Measurements from ENCODE around the gene PCID2.

Gene PCID2

GRCh38 chr13:113186061-113186900, 22.2 kb downstream of the PCID2 start:
- no peaks in the 10 kb centered on the region for H3K9me3 ChIP-seq
- intact Hi-C loops (cut with DNase I; ENCODE audit: low total_unique reads) = no loop called here

DNA sequence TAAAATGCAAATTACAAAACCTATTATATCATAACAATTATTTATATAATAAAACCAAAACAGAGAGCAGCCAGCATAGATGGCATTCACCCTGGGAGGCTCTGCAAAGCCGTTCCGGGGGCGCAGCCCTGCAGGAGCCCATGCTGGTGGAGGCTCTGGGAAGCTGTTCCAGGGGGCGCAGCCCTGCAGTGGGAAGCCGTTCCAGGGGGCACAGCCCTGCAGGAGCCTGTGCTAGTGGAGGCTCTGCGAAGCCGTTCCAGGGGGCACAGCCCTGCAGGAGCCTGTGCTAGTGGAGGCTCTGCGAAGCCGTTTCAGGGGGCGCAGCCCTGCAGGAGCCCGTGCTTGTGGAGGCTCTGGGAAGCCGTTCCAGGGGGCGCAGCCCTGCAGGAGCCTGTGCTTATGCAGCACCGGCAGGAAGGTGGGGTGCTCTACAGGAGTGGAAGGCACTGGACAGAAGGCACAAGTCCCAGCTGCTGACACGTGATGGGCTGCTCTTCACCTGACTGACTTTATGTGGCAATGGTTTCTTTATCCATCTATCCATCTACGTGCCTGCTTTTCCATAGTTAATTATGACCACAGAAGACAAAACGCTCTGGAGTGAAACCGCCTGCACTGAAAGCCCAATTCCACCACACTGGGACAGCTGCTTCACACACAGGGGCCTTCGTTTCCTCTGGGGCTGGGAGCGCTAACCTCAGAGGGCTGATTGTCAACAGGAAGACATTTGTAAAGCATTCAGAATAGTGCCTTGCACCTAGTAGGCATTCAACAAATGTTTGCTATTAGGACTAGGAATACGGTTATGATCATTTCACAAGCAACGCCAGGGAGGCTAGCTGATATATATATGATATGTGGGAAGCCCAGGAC, 23.7 kb downstream of the PCID2 start:
- intact Hi-C loops (cut with DNase I; ENCODE audit: low total_unique reads) = no loop called here
- Histone ChIP-seq H3K9me3 (no peaks in the 10 kb centered on the region), H3K27me3 (no peaks in the 10 kb centered on the region), H3K27ac (no peak overlapping the region), H3K4me1 (peaks cover 0 to 10% (median 0%) of the 10 kb centered on the region in 4 donors), H3K36me3 (peaks cover 45 to 86% (median 50%) of the 10 kb centered on the region in 3 donors), H3K4me3 (no peak overlapping the region)
- no peak for TF ChIP-seq CTCF (IDR thresholded peaks at IDR 0.05)
- DNase-seq = no peak

More at GRCh38 chr13:113186061-113186900, 22.2 kb downstream of the PCID2 start:
- DNase-seq = no peak
- H3K4me3 ChIP-seq = no peak overlapping the region
- H3K4me1 ChIP-seq = peaks cover 0 to 10% (median 0%) of the 10 kb centered on the region in 4 donors
- H3K27ac ChIP-seq = peak overlapping the region; percentile 30 to 48
- no peak for TF ChIP-seq CTCF (IDR thresholded peaks at IDR 0.05)
- peaks cover 35 to 85% (median 42%) of the 10 kb centered on the region in 3 donors for H3K36me3 ChIP-seq
- H3K27me3 ChIP-seq = no peaks in the 10 kb centered on the region

DNA sequence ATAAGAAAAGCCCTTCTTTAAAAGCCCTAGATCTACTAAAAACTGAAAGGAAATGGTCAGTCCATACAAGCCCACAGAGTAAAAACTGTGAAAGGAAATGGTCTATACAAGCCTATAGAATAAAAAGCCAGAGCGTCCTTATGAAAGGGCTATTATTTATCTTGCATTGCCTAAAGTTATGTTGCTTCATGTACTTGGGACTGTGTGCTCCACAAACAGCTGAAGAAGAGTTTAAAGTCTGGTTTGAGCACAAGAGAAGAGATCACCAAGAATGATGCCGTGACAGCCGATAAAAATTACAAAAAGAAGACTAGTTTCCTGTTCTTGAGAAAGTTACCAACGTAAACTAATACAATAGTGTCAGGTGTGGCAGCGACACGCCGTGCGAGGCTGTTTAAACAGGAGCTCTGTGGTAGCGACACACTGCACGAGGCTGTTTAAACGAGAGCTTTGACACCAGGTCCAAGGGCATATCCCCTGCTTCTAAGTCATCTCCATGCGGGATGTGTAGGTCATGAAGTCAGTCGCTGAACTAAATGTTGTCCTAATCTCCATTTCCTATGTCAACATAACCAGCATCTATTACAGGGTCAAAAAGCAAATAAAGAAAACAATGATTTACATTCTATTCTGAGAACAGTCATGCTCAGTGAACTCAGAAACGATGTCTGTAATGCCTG, 24.9 kb downstream of the PCID2 start:
- TF ChIP-seq CTCF (IDR thresholded peaks at IDR 0.05) = no peak
- intact Hi-C loops (cut with DNase I; ENCODE audit: low total_unique reads) = no loop called here
- H3K9me3 ChIP-seq = no peaks in the 10 kb centered on the region
- no peak overlapping the region for H3K4me3 ChIP-seq
- H3K4me1 ChIP-seq = peaks cover 0 to 10% (median 0%) of the 10 kb centered on the region in 4 donors
- H3K27me3 ChIP-seq = no peaks in the 10 kb centered on the region
- no peak for DNase-seq
- peaks cover 53 to 86% (median 57%) of the 10 kb centered on the region in 3 donors for H3K36me3 ChIP-seq
- H3K27ac ChIP-seq = no peak overlapping the region

DNA sequence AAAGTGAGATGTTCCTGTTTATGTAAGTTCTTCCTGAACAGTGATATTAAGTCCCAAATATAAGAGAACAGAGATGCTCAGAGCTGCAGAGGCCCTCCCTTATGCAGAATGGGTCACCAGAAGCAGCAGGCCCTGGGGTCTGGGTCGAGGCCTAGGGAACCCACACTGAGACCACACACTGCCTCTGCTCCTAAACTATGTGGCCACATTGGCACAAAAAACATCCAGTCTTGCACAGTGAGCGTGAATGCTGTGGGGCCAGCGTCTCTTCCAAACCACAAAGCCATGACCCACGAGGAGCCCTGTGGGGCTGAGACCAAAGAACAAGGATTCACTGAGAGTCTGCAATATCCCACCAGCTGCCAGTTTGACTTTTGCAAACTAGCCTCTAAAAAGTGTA, 26.4 kb downstream of the PCID2 start:
- H3K27me3 ChIP-seq = no peaks in the 10 kb centered on the region
- H3K4me3 ChIP-seq = no peak overlapping the region
- peaks cover 61 to 92% (median 71%) of the 10 kb centered on the region in 3 donors for H3K36me3 ChIP-seq
- no peak for TF ChIP-seq CTCF (IDR thresholded peaks at IDR 0.05)
- H3K27ac ChIP-seq = no peak overlapping the region
- peaks cover 0 to 3% (median 0%) of the 10 kb centered on the region in 4 donors for H3K4me1 ChIP-seq
- DNase-seq = no peak
- intact Hi-C loops (cut with DNase I; ENCODE audit: low total_unique reads) = no loop called here
- no peaks in the 10 kb centered on the region for H3K9me3 ChIP-seq

Measured in tibial artery (tissue), 4 donors.